Neural cell (in vitro differentiated cells): Measurements from ENCODE around the gene NDUFAB1. TPM values are rescaled to one million over a fixed set of nuclear protein-coding genes. Genes with fewer than 3 reads are reported as not detected.

Experiments
- H2AFZ ChIP-seq: fragments of 200-600, 300-800 bp; sonication (generic), shearing (Covaris generic); 2 replicates; pipeline ENCODE4 v1.6.0; 2014; ENCODE audit warnings: low read depth, mild to moderate bottlenecking, antibody characterized with exemption, low read length, moderate library complexity
- H3F3A ChIP-seq: fragments of 200-600 bp; shearing (Covaris generic); 2 replicates; pipeline ENCODE4 v1.6.1; 2016; ENCODE audit warnings: mild to moderate bottlenecking, moderate library complexity, mixed read lengths, antibody characterized with exemption, low read length; ENCODE audit not compliant: insufficient read depth, poor library complexity, severe bottlenecking
- H3K27ac ChIP-seq: fragments of 200-600, 300-800 bp; sonication (generic), shearing (Covaris generic); 2 replicates; pipeline ENCODE4 v1.5.1; 2014; ENCODE audit warnings: mild to moderate bottlenecking, low read length, moderate library complexity
- H3K27me3 ChIP-seq: fragments of 300-800, 200-600 bp; sonication (generic), shearing (Covaris generic); 2 replicates; pipeline ENCODE4 v1.6.0; 2014; ENCODE audit warnings: mild to moderate bottlenecking, low read depth, low read length, moderate library complexity; ENCODE audit not compliant: insufficient read depth
- H3K36me3 ChIP-seq: fragments of 300-800, 200-600 bp; sonication (generic), shearing (Covaris generic); 2 replicates; pipeline ENCODE4 v1.5.1; 2014; ENCODE audit warnings: mild to moderate bottlenecking, antibody characterized with exemption, low read length, moderate library complexity; ENCODE audit not compliant: insufficient read depth
- H3K4me2 ChIP-seq: fragments of 300-800, 200-600 bp; sonication (generic), shearing (Covaris generic); 2 replicates; pipeline ENCODE4 v1.6.0; 2014; ENCODE audit warnings: mild to moderate bottlenecking, low read length
- H3K4me3 ChIP-seq: fragments of 300-800, 200-600 bp; sonication (generic), shearing (Covaris generic); 2 replicates; pipeline ENCODE4 v1.5.1; 2014; ENCODE audit warnings: mild to moderate bottlenecking, low read length, moderate library complexity
- H3K79me2 ChIP-seq: fragments of 200-600 bp; shearing (Covaris generic); replicated peaks from 2 replicates; pipeline ENCODE4 v1.6.0; 2014; ENCODE audit warnings: mild to moderate bottlenecking, low read length, moderate library complexity; ENCODE audit not compliant: insufficient read depth
- H3K9ac ChIP-seq: fragments of 300-800, 200-600 bp; sonication (generic), shearing (Covaris generic); 2 replicates; pipeline ENCODE4 v1.6.1; 2016; ENCODE audit warnings: mild to moderate bottlenecking, low read length, mixed read lengths
- H3K9me2 ChIP-seq: fragments of 200-600 bp; shearing (Covaris generic); 2 replicates; pipeline ENCODE4 v1.6.1; 2016; ENCODE audit warnings: mild to moderate bottlenecking, low read length, mixed read lengths; ENCODE audit not compliant: insufficient read depth
- H3K9me3 ChIP-seq: fragments of 200-600, 300-800 bp; sonication (generic), shearing (Covaris generic); 2 replicates; pipeline ENCODE4 v1.6.1; 2016; ENCODE audit warnings: mild to moderate bottlenecking, mixed run types, low read length, moderate library complexity, mixed read lengths
- H4K20me1 ChIP-seq: fragments of 200-600 bp; shearing (Covaris generic); 2 replicates; pipeline ENCODE4 v1.6.1; 2016; ENCODE audit warnings: mild to moderate bottlenecking, mixed run types; ENCODE audit not compliant: insufficient read depth
- EP300 ChIP-seq: fragments of 450-650 bp; conservative IDR thresholded peaks from 2 replicates; pipeline ENCODE4 v1.6.1; 2014; ENCODE audit warnings: antibody characterized with exemption, mild to moderate bottlenecking, moderate library complexity; ENCODE audit not compliant: poor library complexity, severe bottlenecking
- EZH2 ChIP-seq: fragments of 200-600, 300-800 bp; shearing (Covaris generic), sonication (generic); IDR thresholded peaks from 2 replicates; pipeline ENCODE4 v1.6.1; 2014; ENCODE audit warnings: antibody characterized with exemption, low read length, borderline replicate concordance, mild to moderate bottlenecking; ENCODE audit not compliant: insufficient read depth, poor library complexity, severe bottlenecking
- MXI1 ChIP-seq: fragments of 450-650 bp; conservative IDR thresholded peaks from 2 replicates; pipeline ENCODE4 v1.6.1; 2014; ENCODE audit warnings: antibody characterized with exemption, mild to moderate bottlenecking; ENCODE audit not compliant: poor library complexity, severe bottlenecking
- POLR2AphosphoS5 ChIP-seq: IDR thresholded peaks from 2 replicates; pipeline ENCODE4 v1.6.1; 2012
- RAD21 ChIP-seq: fragments of 450-650 bp; conservative IDR thresholded peaks from 2 replicates; pipeline ENCODE4 v1.6.1; 2014; ENCODE audit warnings: antibody characterized with exemption, mild to moderate bottlenecking, moderate library complexity
- SMC3 ChIP-seq: fragments of 450-650 bp; conservative IDR thresholded peaks from 2 replicates; pipeline ENCODE4 v1.6.1; 2014; ENCODE audit warnings: antibody characterized with exemption, mild to moderate bottlenecking, moderate library complexity; ENCODE audit not compliant: poor library complexity
- TAF1 ChIP-seq: IDR thresholded peaks from 2 replicates; pipeline ENCODE4 v1.6.1; 2012; ENCODE audit warnings: low read depth
- polyA plus RNA-seq: library from polyadenylated mRNA; depleted of rRNA; stranded (reverse); fragments of >200 nt; gene quantifications from 2 replicates; pipeline ENCODE4 v1.2.3, GENCODE V29; 2014
- TF ChIP-seq, protein P1 (sequence below): IDR thresholded peaks from 2 replicates; pipeline ENCODE4 v1.6.1; 2012; ENCODE audit warnings: borderline replicate concordance
- TF ChIP-seq, protein P2 (sequence below): fragments of 450-650 bp; IDR thresholded peaks from 2 replicates; pipeline ENCODE4 v1.5.1; 2014; ENCODE audit warnings: antibody characterized with exemption, mild to moderate bottlenecking, moderate library complexity; ENCODE audit not compliant: poor library complexity, severe bottlenecking

Gene NDUFAB1
- polyA plus RNA-seq, 1 donor from 2014 or later, result 492 TPM

DNA sequence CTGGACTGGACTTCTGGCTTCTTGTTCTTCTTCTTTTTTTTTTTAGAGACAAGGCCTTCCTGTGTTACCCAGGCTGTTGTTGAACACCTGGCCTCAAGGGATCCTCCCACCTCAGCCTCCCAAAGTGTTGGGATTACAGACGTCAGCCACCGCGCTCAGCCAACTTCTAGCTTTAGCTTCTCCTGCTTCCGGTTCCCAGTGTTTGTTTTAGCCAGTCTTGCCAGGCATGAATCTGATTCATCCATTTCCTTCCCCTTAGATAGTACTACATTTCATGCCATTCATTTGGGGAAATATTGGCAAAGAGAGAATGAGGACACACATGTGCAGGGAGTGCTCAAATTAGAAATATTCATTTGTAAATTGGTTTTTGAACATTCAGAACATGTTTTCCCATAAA lies 12.1 kb upstream of the NDUFAB1 start:
- Histone ChIP-seq H3K9me2 (no peaks in the 10 kb centered on the region), H3K9me3 (no peaks in the 10 kb centered on the region), H4K20me1 (no peaks in the 10 kb centered on the region), H3K9ac (no peak overlapping the region), H3K27ac (no peak overlapping the region), H3K79me2 (no peaks in the 10 kb centered on the region), H3F3A (no peaks in the 10 kb centered on the region), H3K36me3 (no peaks in the 10 kb centered on the region), H2AFZ (no peak overlapping the region), H3K4me3 (no peak overlapping the region), H3K4me2 (no peak overlapping the region), H3K27me3 (no peaks in the 10 kb centered on the region)
- TF ChIP-seq, protein P1, sequence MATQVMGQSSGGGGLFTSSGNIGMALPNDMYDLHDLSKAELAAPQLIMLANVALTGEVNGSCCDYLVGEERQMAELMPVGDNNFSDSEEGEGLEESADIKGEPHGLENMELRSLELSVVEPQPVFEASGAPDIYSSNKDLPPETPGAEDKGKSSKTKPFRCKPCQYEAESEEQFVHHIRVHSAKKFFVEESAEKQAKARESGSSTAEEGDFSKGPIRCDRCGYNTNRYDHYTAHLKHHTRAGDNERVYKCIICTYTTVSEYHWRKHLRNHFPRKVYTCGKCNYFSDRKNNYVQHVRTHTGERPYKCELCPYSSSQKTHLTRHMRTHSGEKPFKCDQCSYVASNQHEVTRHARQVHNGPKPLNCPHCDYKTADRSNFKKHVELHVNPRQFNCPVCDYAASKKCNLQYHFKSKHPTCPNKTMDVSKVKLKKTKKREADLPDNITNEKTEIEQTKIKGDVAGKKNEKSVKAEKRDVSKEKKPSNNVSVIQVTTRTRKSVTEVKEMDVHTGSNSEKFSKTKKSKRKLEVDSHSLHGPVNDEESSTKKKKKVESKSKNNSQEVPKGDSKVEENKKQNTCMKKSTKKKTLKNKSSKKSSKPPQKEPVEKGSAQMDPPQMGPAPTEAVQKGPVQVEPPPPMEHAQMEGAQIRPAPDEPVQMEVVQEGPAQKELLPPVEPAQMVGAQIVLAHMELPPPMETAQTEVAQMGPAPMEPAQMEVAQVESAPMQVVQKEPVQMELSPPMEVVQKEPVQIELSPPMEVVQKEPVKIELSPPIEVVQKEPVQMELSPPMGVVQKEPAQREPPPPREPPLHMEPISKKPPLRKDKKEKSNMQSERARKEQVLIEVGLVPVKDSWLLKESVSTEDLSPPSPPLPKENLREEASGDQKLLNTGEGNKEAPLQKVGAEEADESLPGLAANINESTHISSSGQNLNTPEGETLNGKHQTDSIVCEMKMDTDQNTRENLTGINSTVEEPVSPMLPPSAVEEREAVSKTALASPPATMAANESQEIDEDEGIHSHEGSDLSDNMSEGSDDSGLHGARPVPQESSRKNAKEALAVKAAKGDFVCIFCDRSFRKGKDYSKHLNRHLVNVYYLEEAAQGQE, result no peak
- no peak for TF ChIP-seq TAF1
- TF ChIP-seq MXI1, result no peak
- no peak for TF ChIP-seq EP300
- TF ChIP-seq SMC3, result no peak
- TF ChIP-seq POLR2AphosphoS5, result no peak
- TF ChIP-seq EZH2, result no peak
- TF ChIP-seq, protein P2, sequence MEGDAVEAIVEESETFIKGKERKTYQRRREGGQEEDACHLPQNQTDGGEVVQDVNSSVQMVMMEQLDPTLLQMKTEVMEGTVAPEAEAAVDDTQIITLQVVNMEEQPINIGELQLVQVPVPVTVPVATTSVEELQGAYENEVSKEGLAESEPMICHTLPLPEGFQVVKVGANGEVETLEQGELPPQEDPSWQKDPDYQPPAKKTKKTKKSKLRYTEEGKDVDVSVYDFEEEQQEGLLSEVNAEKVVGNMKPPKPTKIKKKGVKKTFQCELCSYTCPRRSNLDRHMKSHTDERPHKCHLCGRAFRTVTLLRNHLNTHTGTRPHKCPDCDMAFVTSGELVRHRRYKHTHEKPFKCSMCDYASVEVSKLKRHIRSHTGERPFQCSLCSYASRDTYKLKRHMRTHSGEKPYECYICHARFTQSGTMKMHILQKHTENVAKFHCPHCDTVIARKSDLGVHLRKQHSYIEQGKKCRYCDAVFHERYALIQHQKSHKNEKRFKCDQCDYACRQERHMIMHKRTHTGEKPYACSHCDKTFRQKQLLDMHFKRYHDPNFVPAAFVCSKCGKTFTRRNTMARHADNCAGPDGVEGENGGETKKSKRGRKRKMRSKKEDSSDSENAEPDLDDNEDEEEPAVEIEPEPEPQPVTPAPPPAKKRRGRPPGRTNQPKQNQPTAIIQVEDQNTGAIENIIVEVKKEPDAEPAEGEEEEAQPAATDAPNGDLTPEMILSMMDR, result no peak
- TF ChIP-seq RAD21, result no peak

DNA sequence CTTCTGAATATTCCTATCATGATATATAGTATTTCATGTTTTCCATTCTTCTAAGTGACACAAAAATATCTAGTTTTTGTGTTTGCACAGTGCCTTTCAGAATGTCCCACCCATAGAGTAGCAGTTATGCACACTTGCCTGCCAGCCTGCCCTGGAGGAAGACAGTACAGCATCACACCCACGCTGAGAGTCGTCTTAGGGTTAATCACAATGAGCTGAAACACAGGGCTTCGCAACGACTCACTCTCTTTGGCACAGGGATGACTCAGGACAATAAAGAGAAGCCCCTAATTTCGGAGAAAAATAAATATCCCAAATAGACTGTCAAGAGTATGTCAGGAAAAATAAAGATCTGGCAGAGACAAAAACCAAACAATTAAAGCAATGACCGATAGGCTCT lies 11.6 kb upstream of the NDUFAB1 start:
- TF ChIP-seq, protein P2, result no peak
- TF ChIP-seq POLR2AphosphoS5, result no peak
- no peak for TF ChIP-seq RAD21
- TF ChIP-seq EP300, result no peak
- no peak for TF ChIP-seq MXI1
- no peak for TF ChIP-seq SMC3
- TF ChIP-seq, protein P1, result no peak
- TF ChIP-seq TAF1, result no peak
- no peak for TF ChIP-seq EZH2
- Histone ChIP-seq H3K9me3 (no peaks in the 10 kb centered on the region), H2AFZ (no peak overlapping the region), H3K27ac (no peak overlapping the region), H3K36me3 (no peaks in the 10 kb centered on the region), H3K9me2 (no peaks in the 10 kb centered on the region), H3K79me2 (no peaks in the 10 kb centered on the region), H3K9ac (no peak overlapping the region), H4K20me1 (no peaks in the 10 kb centered on the region), H3K4me2 (no peak overlapping the region), H3K4me3 (no peak overlapping the region), H3F3A (no peaks in the 10 kb centered on the region), H3K27me3 (no peaks in the 10 kb centered on the region)
